Upper lobe of left lung (tissue), 6 donors: ENCODE measurements around the gene FAM177A1. TPM values are rescaled to one million over a fixed set of nuclear protein-coding genes. Genes with fewer than 3 reads are reported as not detected.

ENCODE experiments used
- ATAC-seq, 2 donors: fragments of 200-7000 bp; cut with Tn5 transposase; one replicate each; pipeline ENCODE4 v1.9.1; 2022; ENCODE audit warnings: mild to moderate bottlenecking in 2 of 2, moderate library complexity in 2 of 2; ENCODE audit not compliant: low FRiP score in 2 of 2
- DNase-seq, 2 donors: peaks; one replicate each; pipeline ENCODE4 v3.0.0-alpha.2; 2019 to 2020
- H3K27ac ChIP-seq, 4 donors: fragments of 200-600 bp; sonication (generic); one replicate each; pipeline ENCODE4 v1.5.1; 2016 to 2019
- H3K27me3 ChIP-seq, 4 donors: fragments of 200-600 bp; sonication (generic); one replicate each; pipeline ENCODE4 v1.5.1; 2017 to 2019
- H3K36me3 ChIP-seq, 4 donors: fragments of 200-600 bp; sonication (generic); one replicate each; pipeline ENCODE4 v1.5.1; 2016 to 2019
- H3K4me1 ChIP-seq, 4 donors: fragments of 200-600 bp; sonication (generic); one replicate each; pipeline ENCODE4 v1.5.1; 2018 to 2019
- H3K4me3 ChIP-seq, 4 donors: fragments of 200-600 bp; sonication (generic); one replicate each; pipeline ENCODE4 v1.5.1; 2017 to 2019; ENCODE audit warnings: mild to moderate bottlenecking in 2 of 4, moderate library complexity in 1 of 4
- H3K9me3 ChIP-seq, 4 donors: fragments of 200-600 bp; sonication (generic); one replicate each; pipeline ENCODE4 v1.5.1; 2018 to 2019
- POLR2AphosphoS5 ChIP-seq, 2 donors: sonication (generic); formaldehyde crosslinking; IDR thresholded peaks; one replicate each; pipeline ENCODE4 v1.5.1; 2017; ENCODE audit warnings: antibody characterized with exemption in 2 of 2
- WGBS, 2 donors: methylation state at CpG; one replicate each; pipeline ENCODE4 v1.1.5; 2017 to 2018; 5-methylcytosine and 5-hydroxymethylcytosine counted together
- total RNA-seq, 6 donors: library from RNA; depleted of rRNA in 4 of 6; stranded (reverse); fragments of >200 nt in 4 of 6; gene quantifications; one replicate each; pipeline versions ENCODE4 v1.1.0 to v1.2.1, GENCODE V29; 2016 to 2021
- donor health status: DM: no; HTN: no; CAD: no; lungs with moderate emphysema.
- donor health status: DM: no; HTN: yes; CAD: no; lungs with severe emphysema.

The FAM177A1 gene
- total RNA-seq, 6 donors from 2014 or later: 88.5 to 221 (median 116) TPM

GRCh38 chr14:35124127-35124526, 78.1 kb downstream of the FAM177A1 start:
- Histone ChIP-seq H3K36me3 (peaks cover 0 to 8% (median 0%) of the 10 kb centered on the region in 4 donors), H3K4me3 (no peak overlapping the region), H3K9me3 (no peaks in the 10 kb centered on the region), H3K27ac (peak overlapping the region in 2 of 4 donors; percentile 93 to 97), H3K27me3 (no peaks in the 10 kb centered on the region), H3K4me1 (peaks cover 17 to 33% (median 23%) of the 10 kb centered on the region in 4 donors)
- no peak for DNase-seq
- TF ChIP-seq POLR2AphosphoS5 (IDR thresholded peaks at IDR 0.05): no peak
- WGBS, 2 donors: 67 to 100% methylated on average over 1 of the region's 1 CpG
- no peak for ATAC-seq

Other genes with a start within 250 kb of the FAM177A1 start
- gene BAZ1A, start 170.9 kb upstream of the FAM177A1 start, total RNA-seq: 10 to 100 TPM; 27.6 to 44.3 (median 36.6) TPM
- 10 to 100 TPM; 19.0 to 99.1 (median 45.9) TPM for gene SRP54, start 63.3 kb upstream of the FAM177A1 start, total RNA-seq
- 10 to 100 TPM; 14.6 to 26.2 (median 21.1) TPM for gene PPP2R3C, start 75.7 kb downstream of the FAM177A1 start, total RNA-seq
- gene PRORP, start 76.3 kb downstream of the FAM177A1 start, total RNA-seq: 10 to 100 TPM; 19.0 to 43.3 (median 30.2) TPM
- gene PSMA6, start 246.1 kb downstream of the FAM177A1 start, total RNA-seq: 100 to 1,000 TPM in 4 of 6 donors, 10 to 100 TPM in 2; 63.9 to 213 (median 162) TPM